GM18507 (cell line): ENCODE data around the gene EFR3B.

ENCODE experiments used
- DNase-seq: peaks from one replicate; pipeline ENCODE4 v3.0.0; 2011; ENCODE audit warnings: low read depth; ENCODE audit not compliant: insufficient read length; ENCODE audit errors: extremely low spot score
- FAIRE-seq: peaks from 2 replicates; lab custom pipeline; 2011; peaks lifted over from hg19 to GRCh38; lab: Jason Lieb, UNC

Gene EFR3B

DNA sequence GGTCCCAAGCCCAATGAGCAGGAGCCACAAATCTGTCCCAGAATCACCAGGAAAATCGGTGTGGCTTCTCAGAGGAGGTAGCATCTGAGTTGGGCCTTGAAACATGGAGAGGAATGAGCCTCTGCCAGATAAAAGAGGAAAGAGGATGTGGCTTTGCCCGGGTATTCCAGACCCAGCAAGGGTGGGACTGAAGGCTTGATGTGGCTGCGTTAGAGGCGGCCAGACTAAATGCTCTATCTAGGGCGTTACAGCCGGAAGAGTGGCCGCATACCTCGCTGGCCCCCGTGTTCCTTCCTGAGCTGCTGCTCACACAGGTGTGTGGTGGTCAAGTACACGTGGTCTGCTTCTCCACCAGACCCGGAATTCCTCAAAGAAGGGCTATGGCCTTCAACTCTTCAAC is 160.4 kb downstream of the EFR3B start:
- FAIRE-seq (no peak), DNase-seq (no peak)

DNA sequence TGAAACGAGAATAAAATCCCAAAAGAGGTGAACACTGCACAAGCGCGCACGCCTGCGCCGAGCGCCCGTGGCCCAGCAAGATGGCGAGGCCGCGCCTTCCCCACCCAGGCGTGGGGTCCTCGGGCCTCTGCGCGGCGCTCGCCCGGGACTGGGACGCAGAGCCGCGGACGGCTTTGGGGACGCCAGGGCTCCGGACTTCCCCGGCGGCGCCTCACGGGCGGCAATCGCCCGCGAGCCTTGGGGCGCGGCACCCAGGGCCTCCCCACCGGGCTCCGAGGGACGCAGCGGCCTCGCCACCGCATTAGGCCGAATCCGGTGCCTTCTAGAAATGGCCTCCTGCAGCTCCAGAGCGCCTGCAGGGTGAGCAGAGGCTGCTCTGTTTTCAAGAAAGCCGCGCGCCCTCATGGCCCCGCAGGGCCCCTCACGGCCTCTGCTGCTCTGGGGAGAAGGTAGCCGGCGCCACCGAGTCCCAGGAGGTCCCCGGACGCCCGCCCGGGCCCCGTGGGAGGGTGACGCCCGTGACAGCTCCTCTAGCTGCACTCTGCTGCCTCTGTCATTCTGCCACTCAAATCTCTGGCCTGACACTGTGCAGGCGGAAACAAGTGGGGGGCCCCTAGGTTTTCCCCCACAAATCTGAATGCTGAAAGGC is 162.4 kb downstream of the EFR3B start:
- FAIRE-seq (no peak), DNase-seq (no peak)

DNA sequence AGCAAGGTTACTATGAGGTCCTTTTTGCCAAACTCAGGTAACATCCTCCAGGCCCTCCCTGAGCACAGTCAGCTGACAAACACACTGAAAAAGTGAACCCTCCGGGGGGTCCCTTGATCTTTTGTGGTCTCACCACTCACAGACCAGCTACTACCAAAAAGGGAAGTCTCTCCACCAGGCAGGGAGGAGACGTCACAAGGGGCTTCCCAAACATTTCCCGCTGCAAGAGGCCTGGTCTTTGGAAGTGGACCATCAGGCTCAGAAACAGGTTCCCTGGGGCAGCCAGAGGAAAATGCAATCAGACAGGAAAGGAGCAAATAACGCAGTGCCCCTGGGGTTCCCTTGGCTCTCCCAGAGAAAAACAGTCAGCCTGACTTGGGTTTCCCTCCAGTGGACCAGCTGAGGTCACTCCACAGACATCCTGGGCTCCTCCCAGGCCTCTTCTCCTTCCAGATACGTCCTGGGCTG is 165.2 kb downstream of the EFR3B start:
- FAIRE-seq = no peak
- DNase-seq = no peak
